ENCODE measurements around the gene EMP3. TPM values are rescaled to one million over a fixed set of nuclear protein-coding genes. Genes with fewer than 3 reads are reported as not detected.
"Not testable (repeated sequence)": the region's sequence is repeated elsewhere in the genome, so short reads cannot be mapped to it uniquely, and the experiment has no call there.

The EMP3 gene
- total RNA-seq, 1 donor from 2014 or later, result 10.0 TPM

GRCh38 chr19:48303866-48304265 is 21.5 kb upstream of the EMP3 start:
- no peaks in the 10 kb centered on the region for H3K4me1 Mint-ChIP-seq (ENCODE audit: unreplicated experiment)

GRCh38 chr19:48308631-48309586 is 16.4 kb upstream of the EMP3 start:
- H3K4me1 Mint-ChIP-seq (ENCODE audit: unreplicated experiment), result peaks cover 6% of the 10 kb centered on the region
- no peak overlapping the region for H3K4me3 Mint-ChIP-seq (ENCODE audit: unreplicated experiment)
- no peak overlapping the region for H3K27ac Mint-ChIP-seq (ENCODE audit: unreplicated experiment)
- TF ChIP-seq CTCF (IDR thresholded peaks at IDR 0.05; ENCODE audit: unreplicated experiment), result no peak
- no peak for DNase-seq (ENCODE audit: low spot score)
- H3K9me3 Mint-ChIP-seq (ENCODE audit: unreplicated experiment), result no peaks in the 10 kb centered on the region
- no peaks in the 10 kb centered on the region for H3K27me3 Mint-ChIP-seq (ENCODE audit: unreplicated experiment)
- H3K36me3 Mint-ChIP-seq (ENCODE audit: low read depth, unreplicated experiment), result no peaks in the 10 kb centered on the region

More at GRCh38 chr19:48303866-48304265, 21.5 kb upstream of the EMP3 start:
- TF ChIP-seq CTCF (IDR thresholded peaks at IDR 0.05; ENCODE audit: unreplicated experiment), result no peak
- no peak for DNase-seq (ENCODE audit: low spot score)
- no peak overlapping the region for H3K4me3 Mint-ChIP-seq (ENCODE audit: unreplicated experiment)
- H3K36me3 Mint-ChIP-seq (ENCODE audit: low read depth, unreplicated experiment), result no peaks in the 10 kb centered on the region
- H3K27ac Mint-ChIP-seq (ENCODE audit: unreplicated experiment), result no peak overlapping the region
- H3K9me3 Mint-ChIP-seq (ENCODE audit: unreplicated experiment), result no peaks in the 10 kb centered on the region
- H3K27me3 Mint-ChIP-seq (ENCODE audit: unreplicated experiment), result no peaks in the 10 kb centered on the region

GRCh38 chr19:48309731-48310130 is 15.6 kb upstream of the EMP3 start:
- H3K36me3 Mint-ChIP-seq (ENCODE audit: low read depth, unreplicated experiment); H3K27me3 Mint-ChIP-seq (ENCODE audit: unreplicated experiment); H3K4me3 Mint-ChIP-seq (ENCODE audit: unreplicated experiment); DNase-seq (ENCODE audit: low spot score); H3K27ac Mint-ChIP-seq (ENCODE audit: unreplicated experiment); H3K9me3 Mint-ChIP-seq (ENCODE audit: unreplicated experiment); H3K4me1 Mint-ChIP-seq (ENCODE audit: unreplicated experiment): not testable (repeated sequence)

GRCh38 chr19:48310227-48310626 is 15.1 kb upstream of the EMP3 start:
- H3K4me1 Mint-ChIP-seq (ENCODE audit: unreplicated experiment), result peaks cover 6% of the 10 kb centered on the region
- no peaks in the 10 kb centered on the region for H3K36me3 Mint-ChIP-seq (ENCODE audit: low read depth, unreplicated experiment)
- no peak overlapping the region for H3K27ac Mint-ChIP-seq (ENCODE audit: unreplicated experiment)
- no peaks in the 10 kb centered on the region for H3K27me3 Mint-ChIP-seq (ENCODE audit: unreplicated experiment)
- no peak for DNase-seq (ENCODE audit: low spot score)
- TF ChIP-seq CTCF (IDR thresholded peaks at IDR 0.05; ENCODE audit: unreplicated experiment), result no peak
- H3K4me3 Mint-ChIP-seq (ENCODE audit: unreplicated experiment), result no peak overlapping the region
- no peaks in the 10 kb centered on the region for H3K9me3 Mint-ChIP-seq (ENCODE audit: unreplicated experiment)

GRCh38 chr19:48311384-48311783 is 14.0 kb upstream of the EMP3 start:
- DNase-seq (ENCODE audit: low spot score), result no peak
- no peak overlapping the region for H3K4me3 Mint-ChIP-seq (ENCODE audit: unreplicated experiment)
- no peaks in the 10 kb centered on the region for H3K36me3 Mint-ChIP-seq (ENCODE audit: low read depth, unreplicated experiment)
- H3K27me3 Mint-ChIP-seq (ENCODE audit: unreplicated experiment), result no peaks in the 10 kb centered on the region
- no peak for TF ChIP-seq CTCF (IDR thresholded peaks at IDR 0.05; ENCODE audit: unreplicated experiment)
- no peak overlapping the region for H3K27ac Mint-ChIP-seq (ENCODE audit: unreplicated experiment)
- peaks cover 11% of the 10 kb centered on the region for H3K4me1 Mint-ChIP-seq (ENCODE audit: unreplicated experiment)
- H3K9me3 Mint-ChIP-seq (ENCODE audit: unreplicated experiment), result no peaks in the 10 kb centered on the region
